ENCODE data around the gene CYP1B1. TPM values are rescaled to one million over a fixed set of nuclear protein-coding genes. Genes with fewer than 3 reads are reported as not detected.

The CYP1B1 gene
- 22.1 and 134 TPM in 2 replicates for total RNA-seq

DNA sequence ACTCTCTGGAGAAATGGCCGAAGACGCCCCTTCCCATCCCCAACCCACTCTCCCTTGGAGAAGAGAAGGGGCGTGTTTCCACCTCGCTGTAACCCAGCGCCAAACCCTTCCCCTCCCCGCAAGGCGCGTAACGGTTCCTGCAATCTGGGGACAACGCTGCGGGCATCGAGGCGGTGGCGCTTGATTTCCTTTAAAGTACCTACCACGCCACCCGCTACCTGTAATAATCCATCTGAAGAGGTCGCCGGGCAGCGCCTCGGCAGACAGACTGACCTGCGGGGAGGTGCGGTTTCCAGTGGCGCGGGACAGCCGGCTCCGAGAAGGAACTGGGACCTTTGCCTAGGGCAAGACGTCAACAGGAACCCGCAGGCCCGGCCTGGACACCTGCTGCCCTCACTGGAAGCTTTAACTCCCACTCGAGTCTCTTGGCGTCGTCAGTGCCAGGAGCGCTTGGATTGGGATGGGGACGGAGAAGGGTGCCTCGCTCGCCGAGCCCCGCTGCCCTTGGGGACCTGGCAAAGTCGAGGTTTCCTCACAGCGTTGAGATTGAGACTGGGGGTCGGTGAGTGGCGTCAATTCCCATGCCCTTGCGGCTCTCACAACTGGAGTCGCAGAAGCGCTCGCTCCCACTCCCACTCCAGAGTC is at the start of gene CYP1B1:
TSS of gene CYP1B1 (minus strand) at position 645 of the 645 bp plus-strand sequence. CDS start 763 bp downstream, outside the sequence.

Other genes starting within 250 kb of the CYP1B1 start
- 3.9 and 5.4 TPM in 2 replicates for gene RMDN2, start 150.9 kb downstream of the CYP1B1 start, total RNA-seq

Data from pericardium fibroblast (primary cell).